ENCODE data around the gene LPP.

Gene LPP

DNA sequence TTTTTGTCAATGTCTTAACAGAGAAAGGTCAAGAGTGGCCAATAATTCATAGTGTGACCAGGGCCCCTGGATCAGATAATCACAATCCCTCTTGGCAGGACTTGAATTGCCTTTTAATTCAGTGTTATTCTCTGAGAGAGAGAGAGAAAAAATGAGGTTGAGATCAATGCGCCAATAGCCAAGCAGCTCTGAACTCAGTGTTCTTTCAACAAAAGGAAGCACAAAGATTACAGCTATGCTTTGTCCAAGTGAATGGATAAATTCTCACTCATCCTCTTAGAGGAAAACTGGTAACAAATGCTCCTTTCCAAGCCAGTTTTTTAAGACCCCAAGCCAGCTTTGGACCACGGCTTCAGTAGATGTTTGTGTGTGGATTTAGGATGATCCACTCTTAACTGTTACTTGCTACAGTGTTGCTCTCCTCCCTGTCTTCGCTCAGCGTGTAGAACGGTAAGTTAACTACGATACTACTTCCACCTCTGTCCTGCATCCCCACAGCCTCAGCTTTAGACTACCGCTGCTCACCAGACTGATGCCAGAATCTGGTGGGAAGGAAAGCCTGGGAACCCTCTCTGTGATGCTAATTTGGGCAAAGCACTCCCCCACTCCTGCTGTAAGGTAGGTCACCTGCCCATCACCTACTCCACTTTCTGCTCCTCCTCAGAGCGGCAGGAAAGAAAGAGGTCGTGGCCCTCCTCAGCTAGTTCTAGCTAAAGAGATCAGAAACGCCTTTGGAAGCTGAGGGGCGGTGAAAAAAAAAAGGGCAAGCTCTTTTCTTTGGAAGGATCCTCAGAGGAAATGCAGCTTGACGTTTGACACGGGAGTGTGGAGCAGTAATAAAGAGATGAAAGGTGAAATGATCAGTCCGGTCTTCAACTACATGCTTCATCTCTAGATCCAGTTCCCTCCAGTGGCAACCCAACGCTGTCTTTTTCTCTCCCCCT, 46.8 kb upstream of the LPP start:
- H3K4me3 ChIP-seq (ENCODE audit: insufficient read depth, low read length, poor library complexity, severe bottlenecking): no peak overlapping the region
- no peak overlapping the region for H3K4me2 ChIP-seq (ENCODE audit: low read depth, low read length, poor library complexity, severe bottlenecking)
- no peak overlapping the region for H2AFZ ChIP-seq (ENCODE audit: low read depth, low read length, severe bottlenecking)
- no peak overlapping the region for H3K9ac ChIP-seq (ENCODE audit: low read length)
- H3K27me3 ChIP-seq (ENCODE audit: low read length): no peaks in the 10 kb centered on the region
- H3K9me2 ChIP-seq (replicated peaks; ENCODE audit: insufficient read depth, low read length): no peaks in the 10 kb centered on the region
- no peaks in the 10 kb centered on the region for H3K36me3 ChIP-seq (ENCODE audit: low read length)
- peak overlapping the region; percentile 35 for H3K27ac ChIP-seq (ENCODE audit: low read depth, low read length)
- TF ChIP-seq EZH2phosphoT487 (conservative IDR thresholded peaks at IDR 0.05; ENCODE audit: low read length): no peak
- TF ChIP-seq, protein P1, sequence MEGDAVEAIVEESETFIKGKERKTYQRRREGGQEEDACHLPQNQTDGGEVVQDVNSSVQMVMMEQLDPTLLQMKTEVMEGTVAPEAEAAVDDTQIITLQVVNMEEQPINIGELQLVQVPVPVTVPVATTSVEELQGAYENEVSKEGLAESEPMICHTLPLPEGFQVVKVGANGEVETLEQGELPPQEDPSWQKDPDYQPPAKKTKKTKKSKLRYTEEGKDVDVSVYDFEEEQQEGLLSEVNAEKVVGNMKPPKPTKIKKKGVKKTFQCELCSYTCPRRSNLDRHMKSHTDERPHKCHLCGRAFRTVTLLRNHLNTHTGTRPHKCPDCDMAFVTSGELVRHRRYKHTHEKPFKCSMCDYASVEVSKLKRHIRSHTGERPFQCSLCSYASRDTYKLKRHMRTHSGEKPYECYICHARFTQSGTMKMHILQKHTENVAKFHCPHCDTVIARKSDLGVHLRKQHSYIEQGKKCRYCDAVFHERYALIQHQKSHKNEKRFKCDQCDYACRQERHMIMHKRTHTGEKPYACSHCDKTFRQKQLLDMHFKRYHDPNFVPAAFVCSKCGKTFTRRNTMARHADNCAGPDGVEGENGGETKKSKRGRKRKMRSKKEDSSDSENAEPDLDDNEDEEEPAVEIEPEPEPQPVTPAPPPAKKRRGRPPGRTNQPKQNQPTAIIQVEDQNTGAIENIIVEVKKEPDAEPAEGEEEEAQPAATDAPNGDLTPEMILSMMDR (IDR thresholded peaks at IDR 0.05; ENCODE audit: insufficient read depth, low read length, poor library complexity, severe bottlenecking): no peak
- no peaks in the 10 kb centered on the region for H3K9me3 ChIP-seq (ENCODE audit: insufficient read depth, low read length)
- peaks cover 29% of the 10 kb centered on the region for H3F3A ChIP-seq (ENCODE audit: insufficient read depth)
- H4K20me1 ChIP-seq (ENCODE audit: low read depth, low read length): no peaks in the 10 kb centered on the region
- H3K79me2 ChIP-seq (ENCODE audit: insufficient read depth, low read length): no peaks in the 10 kb centered on the region

DNA sequence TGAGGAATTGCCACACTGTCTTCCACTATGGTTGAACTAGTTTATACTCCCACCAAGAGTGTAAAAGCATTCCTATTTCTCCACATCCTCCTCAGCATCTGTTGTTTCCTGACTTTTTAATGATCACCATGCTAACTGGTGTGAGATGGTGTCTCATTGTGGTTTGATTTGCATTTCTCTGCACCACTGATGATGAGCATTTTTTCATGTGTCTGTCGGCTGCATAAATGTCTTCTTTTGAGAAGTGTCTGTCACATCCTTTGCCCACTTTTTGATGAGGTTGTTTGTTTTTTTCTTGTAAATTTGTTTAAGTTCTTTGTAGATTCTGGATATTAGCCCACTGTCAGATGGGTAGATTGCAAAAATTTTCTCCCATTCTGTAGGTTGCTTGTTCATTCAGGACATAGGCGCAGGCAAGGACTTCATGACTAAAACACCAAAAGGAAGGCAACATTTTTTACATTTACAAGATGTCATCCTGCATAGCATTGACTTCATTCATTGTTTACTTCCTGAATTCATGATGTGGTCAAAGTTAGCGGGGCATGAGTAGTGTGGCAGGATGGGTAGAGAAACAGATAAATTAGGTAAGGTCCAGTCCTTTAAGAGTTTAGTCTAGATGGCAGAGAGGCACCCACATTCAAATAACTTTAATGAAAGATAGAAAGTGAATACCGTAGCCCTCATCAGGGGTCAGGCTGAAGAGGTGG, 45.1 kb upstream of the LPP start:
- peak overlapping the region; percentile 0 for H2AFZ ChIP-seq (ENCODE audit: low read depth, low read length, severe bottlenecking)
- no peaks in the 10 kb centered on the region for H3K36me3 ChIP-seq (ENCODE audit: low read length)
- peak overlapping the region; percentile 87 for H3K27ac ChIP-seq (ENCODE audit: low read depth, low read length)
- no peaks in the 10 kb centered on the region for H3K27me3 ChIP-seq (ENCODE audit: low read length)
- H3F3A ChIP-seq (ENCODE audit: insufficient read depth): peaks cover 23% of the 10 kb centered on the region
- H3K9me3 ChIP-seq (ENCODE audit: insufficient read depth, low read length): no peaks in the 10 kb centered on the region
- H3K79me2 ChIP-seq (ENCODE audit: insufficient read depth, low read length): no peaks in the 10 kb centered on the region
- no peak for TF ChIP-seq EZH2phosphoT487 (conservative IDR thresholded peaks at IDR 0.05; ENCODE audit: low read length)
- TF ChIP-seq, protein P1 (IDR thresholded peaks at IDR 0.05; ENCODE audit: insufficient read depth, low read length, poor library complexity, severe bottlenecking): no peak
- peak overlapping the region; percentile 40 for H3K4me3 ChIP-seq (ENCODE audit: insufficient read depth, low read length, poor library complexity, severe bottlenecking)
- no peaks in the 10 kb centered on the region for H4K20me1 ChIP-seq (ENCODE audit: low read depth, low read length)
- H3K9me2 ChIP-seq (replicated peaks; ENCODE audit: insufficient read depth, low read length): no peaks in the 10 kb centered on the region
- peak overlapping the region; percentile 53 for H3K4me2 ChIP-seq (ENCODE audit: low read depth, low read length, poor library complexity, severe bottlenecking)
- peak overlapping the region; percentile 39 for H3K9ac ChIP-seq (ENCODE audit: low read length)

DNA sequence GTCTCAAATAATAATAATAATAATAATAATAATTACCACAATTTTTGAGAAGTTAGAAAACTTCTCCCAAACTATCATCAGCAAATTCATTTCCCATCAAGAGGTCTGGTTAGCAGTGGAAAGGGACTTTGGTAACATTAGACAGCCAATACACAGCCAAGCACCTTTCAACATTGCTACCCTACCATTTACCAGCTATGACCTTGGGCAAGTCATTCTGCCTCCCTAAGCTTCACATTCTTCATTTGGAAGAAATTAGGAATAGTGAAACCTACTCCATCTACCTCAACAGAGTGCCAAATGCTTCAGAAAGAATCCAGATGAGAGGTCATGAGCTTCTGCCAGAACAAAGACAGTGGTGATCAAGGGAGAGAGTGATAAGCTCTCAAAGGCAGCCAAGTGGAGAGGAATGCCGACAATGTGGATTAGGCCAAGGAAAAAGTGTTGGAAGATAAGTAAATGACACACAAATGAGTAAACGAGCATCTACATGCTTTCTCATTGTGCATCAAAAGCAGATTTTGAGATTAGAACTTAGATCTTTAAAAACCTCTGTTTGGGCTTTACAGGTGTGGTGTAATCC, 42.9 kb upstream of the LPP start:
- peaks cover 18% of the 10 kb centered on the region for H3F3A ChIP-seq (ENCODE audit: insufficient read depth)
- no peaks in the 10 kb centered on the region for H3K36me3 ChIP-seq (ENCODE audit: low read length)
- no peak overlapping the region for H3K4me2 ChIP-seq (ENCODE audit: low read depth, low read length, poor library complexity, severe bottlenecking)
- H4K20me1 ChIP-seq (ENCODE audit: low read depth, low read length): no peaks in the 10 kb centered on the region
- no peak overlapping the region for H2AFZ ChIP-seq (ENCODE audit: low read depth, low read length, severe bottlenecking)
- H3K79me2 ChIP-seq (ENCODE audit: insufficient read depth, low read length): no peaks in the 10 kb centered on the region
- H3K9me3 ChIP-seq (ENCODE audit: insufficient read depth, low read length): no peaks in the 10 kb centered on the region
- H3K9me2 ChIP-seq (replicated peaks; ENCODE audit: insufficient read depth, low read length): no peaks in the 10 kb centered on the region
- H3K9ac ChIP-seq (ENCODE audit: low read length): no peak overlapping the region
- no peak overlapping the region for H3K4me3 ChIP-seq (ENCODE audit: insufficient read depth, low read length, poor library complexity, severe bottlenecking)
- TF ChIP-seq, protein P1 (IDR thresholded peaks at IDR 0.05; ENCODE audit: insufficient read depth, low read length, poor library complexity, severe bottlenecking): no peak
- no peak for TF ChIP-seq EZH2phosphoT487 (conservative IDR thresholded peaks at IDR 0.05; ENCODE audit: low read length)
- no peaks in the 10 kb centered on the region for H3K27me3 ChIP-seq (ENCODE audit: low read length)
- H3K27ac ChIP-seq (ENCODE audit: low read depth, low read length): no peak overlapping the region

Data from SU-DHL-6 (cell line).